WERI-Rb-1 (cell line): ENCODE data around the gene TBC1D1.

ENCODE experiments used
- DNase-seq: peaks from one replicate; pipeline ENCODE4 v3.0.0-alpha.2; 2020
- H3K27ac ChIP-seq: fragments of 250-450 bp; sonication (Bioruptor Pico); 2 replicates; pipeline ENCODE4 v1.5.1; 2020; ENCODE audit warnings: mild to moderate bottlenecking, moderate library complexity
- H3K27me3 ChIP-seq: fragments of 250-450 bp; sonication (Bioruptor Pico); 2 replicates; pipeline ENCODE4 v1.5.1; 2021; ENCODE audit warnings: mild to moderate bottlenecking, low read depth, moderate library complexity; ENCODE audit not compliant: insufficient read depth, severe bottlenecking
- H3K36me3 ChIP-seq: fragments of 250-450 bp; sonication (Bioruptor Pico); 2 replicates; pipeline ENCODE4 v1.5.1; 2020; ENCODE audit warnings: mild to moderate bottlenecking, moderate library complexity
- H3K4me3 ChIP-seq: 2 replicates; pipeline ENCODE4 v1.5.1; 2011; ENCODE audit warnings: low read depth, mild to moderate bottlenecking, control low read depth, low read length
- H3K9me3 ChIP-seq: fragments of 250-450 bp; sonication (Bioruptor Pico); 2 replicates; pipeline ENCODE4 v1.5.1; 2021; ENCODE audit warnings: mild to moderate bottlenecking, moderate library complexity; ENCODE audit not compliant: severe bottlenecking
- TF ChIP-seq, protein P1 (sequence below): IDR thresholded peaks from 2 replicates; pipeline ENCODE4 v1.5.1; 2011; ENCODE audit warnings: low read depth, mild to moderate bottlenecking, control low read depth, inconsistent platforms, low read length

TBC1D1 gene

DNA sequence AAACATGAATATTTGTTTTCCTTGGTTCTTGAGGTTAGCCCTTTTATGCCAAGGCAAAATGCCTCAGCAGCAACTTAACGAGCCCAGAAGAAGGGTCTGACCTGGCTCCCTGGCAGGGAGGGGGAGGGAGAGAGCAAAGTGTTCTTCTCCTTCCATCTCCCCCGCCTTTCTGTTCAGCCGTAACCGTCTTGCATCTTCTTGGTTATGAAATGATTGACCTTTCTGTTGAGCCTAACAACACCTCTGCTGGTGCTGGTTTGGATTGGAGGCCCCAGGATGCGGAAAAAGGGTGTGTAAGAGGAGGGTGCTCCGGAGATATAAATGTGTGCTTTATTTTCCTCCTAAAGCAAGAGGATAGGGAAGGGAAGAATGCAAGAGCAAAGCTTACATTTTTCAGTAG is 114.0 kb downstream of the TBC1D1 start:
- no peak overlapping the region for H3K4me3 ChIP-seq
- no peak overlapping the region for H3K27ac ChIP-seq
- no peaks in the 10 kb centered on the region for H3K36me3 ChIP-seq
- H3K9me3 ChIP-seq = no peaks in the 10 kb centered on the region
- H3K27me3 ChIP-seq = no peaks in the 10 kb centered on the region
- TF ChIP-seq, protein P1, sequence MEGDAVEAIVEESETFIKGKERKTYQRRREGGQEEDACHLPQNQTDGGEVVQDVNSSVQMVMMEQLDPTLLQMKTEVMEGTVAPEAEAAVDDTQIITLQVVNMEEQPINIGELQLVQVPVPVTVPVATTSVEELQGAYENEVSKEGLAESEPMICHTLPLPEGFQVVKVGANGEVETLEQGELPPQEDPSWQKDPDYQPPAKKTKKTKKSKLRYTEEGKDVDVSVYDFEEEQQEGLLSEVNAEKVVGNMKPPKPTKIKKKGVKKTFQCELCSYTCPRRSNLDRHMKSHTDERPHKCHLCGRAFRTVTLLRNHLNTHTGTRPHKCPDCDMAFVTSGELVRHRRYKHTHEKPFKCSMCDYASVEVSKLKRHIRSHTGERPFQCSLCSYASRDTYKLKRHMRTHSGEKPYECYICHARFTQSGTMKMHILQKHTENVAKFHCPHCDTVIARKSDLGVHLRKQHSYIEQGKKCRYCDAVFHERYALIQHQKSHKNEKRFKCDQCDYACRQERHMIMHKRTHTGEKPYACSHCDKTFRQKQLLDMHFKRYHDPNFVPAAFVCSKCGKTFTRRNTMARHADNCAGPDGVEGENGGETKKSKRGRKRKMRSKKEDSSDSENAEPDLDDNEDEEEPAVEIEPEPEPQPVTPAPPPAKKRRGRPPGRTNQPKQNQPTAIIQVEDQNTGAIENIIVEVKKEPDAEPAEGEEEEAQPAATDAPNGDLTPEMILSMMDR = no peak
- DNase-seq = no peak

DNA sequence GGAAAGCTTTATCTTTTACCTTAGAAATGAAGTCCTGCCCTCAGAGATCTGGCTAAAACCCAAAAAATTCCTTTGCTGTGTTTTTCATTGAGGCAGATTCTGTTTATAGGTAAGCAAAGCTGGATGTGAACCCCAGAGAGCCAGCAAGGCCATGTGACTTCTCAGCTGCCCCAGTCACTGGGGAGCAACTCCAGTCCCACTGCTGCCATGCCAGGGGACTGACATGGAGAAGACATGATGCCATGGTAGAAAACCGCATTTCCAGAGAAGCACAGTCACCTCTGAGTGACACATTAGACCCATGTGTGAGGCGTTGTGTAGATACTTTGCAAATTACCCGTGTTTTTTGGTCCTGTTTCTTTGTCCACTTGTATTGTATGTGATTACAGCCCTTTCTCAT is 114.8 kb downstream of the TBC1D1 start:
- Histone ChIP-seq H3K27me3 (no peaks in the 10 kb centered on the region), H3K9me3 (no peaks in the 10 kb centered on the region), H3K4me3 (no peak overlapping the region), H3K27ac (no peak overlapping the region), H3K36me3 (no peaks in the 10 kb centered on the region)
- DNase-seq = no peak
- TF ChIP-seq, protein P1 = no peak

DNA sequence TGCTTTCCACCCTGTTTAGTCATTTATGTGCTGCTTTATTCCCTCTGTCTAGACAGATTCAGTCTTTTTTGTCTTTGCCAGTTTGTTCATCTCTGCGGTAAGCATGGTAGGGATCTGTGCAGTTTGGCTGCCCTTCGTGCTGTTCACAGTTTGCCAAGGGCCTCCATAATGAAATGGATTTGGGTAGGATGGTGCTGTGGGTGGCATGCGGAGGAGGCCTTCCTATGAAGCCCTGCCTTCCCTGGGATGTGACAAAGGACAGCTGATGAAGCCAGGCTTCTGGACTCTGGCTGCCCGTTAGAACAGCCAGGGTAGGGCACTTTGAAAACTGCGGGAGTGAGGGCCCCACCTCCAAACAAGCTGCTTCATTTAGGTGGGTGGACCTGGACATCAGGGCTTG is 116.8 kb downstream of the TBC1D1 start:
- Histone ChIP-seq H3K9me3 (no peaks in the 10 kb centered on the region), H3K36me3 (no peaks in the 10 kb centered on the region)
- TF ChIP-seq, protein P1 = no peak

DNA sequence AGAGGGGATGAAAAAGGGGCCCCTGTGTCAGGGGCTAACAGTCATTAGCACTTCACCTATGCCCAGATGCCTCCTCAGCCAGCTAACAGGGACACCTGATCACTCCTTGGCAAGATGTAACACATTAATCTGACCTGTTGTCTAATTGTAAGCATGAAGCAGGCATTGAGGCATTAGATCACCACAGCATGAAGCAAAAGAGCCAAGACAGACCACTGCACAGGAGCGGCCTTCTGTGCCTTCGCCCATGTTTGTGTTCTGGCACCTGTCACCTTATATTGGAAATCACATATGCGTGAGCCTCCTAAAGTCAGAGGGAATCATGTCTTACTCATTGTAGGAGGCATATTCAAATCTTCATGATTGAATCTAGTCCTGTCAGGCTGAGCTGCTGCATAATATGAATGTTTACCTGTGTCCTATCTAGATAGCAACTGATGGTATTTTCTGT is 117.7 kb downstream of the TBC1D1 start:
- no peaks in the 10 kb centered on the region for H3K27me3 ChIP-seq
- DNase-seq = no peak
- H3K36me3 ChIP-seq = no peaks in the 10 kb centered on the region
- H3K27ac ChIP-seq = no peak overlapping the region
- no peaks in the 10 kb centered on the region for H3K9me3 ChIP-seq
- no peak overlapping the region for H3K4me3 ChIP-seq
- TF ChIP-seq, protein P1 = no peak

More for the DNA sequence above, 116.8 kb downstream of the TBC1D1 start:
- H3K27ac ChIP-seq = no peak overlapping the region
- DNase-seq = no peak
- no peak overlapping the region for H3K4me3 ChIP-seq
- no peaks in the 10 kb centered on the region for H3K27me3 ChIP-seq

DNA sequence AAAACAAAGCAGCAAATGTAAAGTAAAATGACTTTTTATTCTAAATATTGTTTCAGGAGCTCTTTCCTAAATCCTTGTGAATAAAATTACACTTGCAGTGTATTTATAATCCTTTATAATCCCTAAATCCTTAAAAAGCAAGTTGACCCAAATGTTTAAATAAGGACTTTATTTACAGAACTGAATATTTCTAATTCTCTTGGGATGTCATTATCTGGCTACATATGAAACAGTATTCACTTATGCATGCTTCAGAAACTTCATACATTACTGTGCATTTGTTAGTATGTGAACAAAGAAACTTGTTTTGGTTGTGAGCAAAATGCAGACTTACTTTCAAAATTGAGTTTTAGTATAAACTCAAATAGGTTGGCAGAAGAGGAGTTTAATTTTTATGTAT is 118.5 kb downstream of the TBC1D1 start:
- Histone ChIP-seq H3K4me3 (no peak overlapping the region), H3K27ac (no peak overlapping the region), H3K36me3 (no peaks in the 10 kb centered on the region; the same call in 1 of the 2 replicates), H3K9me3 (no peaks in the 10 kb centered on the region), H3K27me3 (no peaks in the 10 kb centered on the region)
- no peak for DNase-seq
- TF ChIP-seq, protein P1 = no peak

DNA sequence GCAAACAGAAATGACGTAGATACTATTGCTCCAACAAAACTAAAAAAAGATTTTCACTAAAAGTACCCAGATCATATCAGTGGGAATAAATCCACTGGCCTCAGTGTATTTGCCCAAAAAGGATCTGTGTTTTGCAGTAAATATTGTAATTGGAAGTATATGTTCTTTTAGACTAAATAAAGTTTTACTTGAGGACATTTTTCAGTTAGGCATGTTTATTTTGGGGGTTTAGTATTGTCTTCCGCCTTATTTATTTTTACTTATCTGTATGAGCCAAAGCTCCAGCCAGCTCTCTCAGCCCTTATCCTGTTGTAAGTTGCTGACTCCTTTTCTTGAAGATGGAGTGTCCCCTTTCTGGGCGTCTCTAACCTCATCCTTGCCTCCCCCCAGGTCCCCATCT is 119.1 kb downstream of the TBC1D1 start:
- Histone ChIP-seq H3K36me3 (peaks cover 3% of the 10 kb centered on the region), H3K9me3 (no peaks in the 10 kb centered on the region), H3K27ac (no peak overlapping the region), H3K4me3 (no peak overlapping the region), H3K27me3 (no peaks in the 10 kb centered on the region)
- TF ChIP-seq, protein P1 = no peak
- no peak for DNase-seq
